ENCODE measurements around the gene COL12A1. TPM values are rescaled to one million over a fixed set of nuclear protein-coding genes. Genes with fewer than 3 reads are reported as not detected.

The COL12A1 gene
- total and polyA plus RNA-seq, 2 of the 13 experiments (the other 11 are each of a cell fraction or from before 2014, with no cell fraction given) = 0.02 TPM; not detected in 1

DNA sequence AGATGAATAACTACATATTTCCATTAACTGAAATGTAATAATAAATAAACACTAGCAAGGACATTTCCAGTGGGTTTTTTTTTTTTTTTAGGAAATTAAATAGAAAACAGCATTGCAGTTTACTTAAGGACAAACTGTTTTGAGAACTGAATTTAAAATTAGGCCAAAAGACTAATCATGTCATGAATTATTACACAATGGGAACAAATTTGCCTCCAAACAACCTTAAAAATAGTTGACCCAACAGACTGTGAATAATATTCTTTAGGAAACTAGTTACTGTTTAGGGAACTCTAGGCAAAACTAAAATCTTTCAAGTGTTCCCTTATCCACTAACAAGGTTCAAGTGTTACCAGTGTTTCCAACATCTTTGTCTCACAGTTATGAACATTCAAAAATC, 16.4 kb upstream of the COL12A1 start (continued):
- TF ChIP-seq, protein P1, sequence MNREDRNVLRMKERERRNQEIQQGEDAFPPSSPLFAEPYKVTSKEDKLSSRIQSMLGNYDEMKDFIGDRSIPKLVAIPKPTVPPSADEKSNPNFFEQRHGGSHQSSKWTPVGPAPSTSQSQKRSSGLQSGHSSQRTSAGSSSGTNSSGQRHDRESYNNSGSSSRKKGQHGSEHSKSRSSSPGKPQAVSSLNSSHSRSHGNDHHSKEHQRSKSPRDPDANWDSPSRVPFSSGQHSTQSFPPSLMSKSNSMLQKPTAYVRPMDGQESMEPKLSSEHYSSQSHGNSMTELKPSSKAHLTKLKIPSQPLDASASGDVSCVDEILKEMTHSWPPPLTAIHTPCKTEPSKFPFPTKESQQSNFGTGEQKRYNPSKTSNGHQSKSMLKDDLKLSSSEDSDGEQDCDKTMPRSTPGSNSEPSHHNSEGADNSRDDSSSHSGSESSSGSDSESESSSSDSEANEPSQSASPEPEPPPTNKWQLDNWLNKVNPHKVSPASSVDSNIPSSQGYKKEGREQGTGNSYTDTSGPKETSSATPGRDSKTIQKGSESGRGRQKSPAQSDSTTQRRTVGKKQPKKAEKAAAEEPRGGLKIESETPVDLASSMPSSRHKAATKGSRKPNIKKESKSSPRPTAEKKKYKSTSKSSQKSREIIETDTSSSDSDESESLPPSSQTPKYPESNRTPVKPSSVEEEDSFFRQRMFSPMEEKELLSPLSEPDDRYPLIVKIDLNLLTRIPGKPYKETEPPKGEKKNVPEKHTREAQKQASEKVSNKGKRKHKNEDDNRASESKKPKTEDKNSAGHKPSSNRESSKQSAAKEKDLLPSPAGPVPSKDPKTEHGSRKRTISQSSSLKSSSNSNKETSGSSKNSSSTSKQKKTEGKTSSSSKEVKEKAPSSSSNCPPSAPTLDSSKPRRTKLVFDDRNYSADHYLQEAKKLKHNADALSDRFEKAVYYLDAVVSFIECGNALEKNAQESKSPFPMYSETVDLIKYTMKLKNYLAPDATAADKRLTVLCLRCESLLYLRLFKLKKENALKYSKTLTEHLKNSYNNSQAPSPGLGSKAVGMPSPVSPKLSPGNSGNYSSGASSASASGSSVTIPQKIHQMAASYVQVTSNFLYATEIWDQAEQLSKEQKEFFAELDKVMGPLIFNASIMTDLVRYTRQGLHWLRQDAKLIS (CRISPR knock-in tag; IDR thresholded peaks at IDR 0.05) = no peak
- no peak for TF ChIP-seq ZNF501 (CRISPR knock-in tag; IDR thresholded peaks at IDR 0.05)
- TF ChIP-seq, protein P2, sequence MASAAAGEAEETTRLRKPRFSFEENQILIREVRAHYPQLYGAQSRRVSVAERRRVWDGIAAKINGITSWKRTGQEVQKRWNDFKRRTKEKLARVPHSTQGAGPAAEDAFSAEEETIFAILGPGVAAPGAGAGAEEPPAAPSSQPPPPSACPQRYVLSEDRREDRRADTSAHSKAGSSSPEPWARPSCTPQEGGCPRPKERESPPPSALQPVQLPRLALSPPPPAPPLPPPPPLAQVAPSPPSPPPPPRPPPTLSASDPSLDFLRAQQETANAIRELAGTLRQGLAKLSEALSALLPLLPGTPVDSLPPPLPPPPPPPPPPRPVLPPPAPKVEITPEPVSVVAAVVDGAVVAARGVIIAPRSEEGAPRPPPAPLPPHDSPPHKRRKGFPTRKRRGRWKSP (CRISPR knock-in tag; IDR thresholded peaks at IDR 0.05) = no peak
- TF ChIP-seq, protein P3, sequence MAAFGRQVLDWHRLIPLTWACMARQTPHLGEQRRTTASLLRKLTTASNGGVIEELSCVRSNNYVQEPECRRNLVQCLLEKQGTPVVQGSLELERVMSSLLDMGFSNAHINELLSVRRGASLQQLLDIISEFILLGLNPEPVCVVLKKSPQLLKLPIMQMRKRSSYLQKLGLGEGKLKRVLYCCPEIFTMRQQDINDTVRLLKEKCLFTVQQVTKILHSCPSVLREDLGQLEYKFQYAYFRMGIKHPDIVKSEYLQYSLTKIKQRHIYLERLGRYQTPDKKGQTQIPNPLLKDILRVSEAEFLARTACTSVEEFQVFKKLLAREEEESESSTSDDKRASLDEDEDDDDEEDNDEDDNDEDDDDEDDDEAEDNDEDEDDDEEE (CRISPR knock-in tag; IDR thresholded peaks at IDR 0.05) = no peak
- no peak for TF ChIP-seq GRHL1 (CRISPR knock-in tag; conservative IDR thresholded peaks at IDR 0.05)
- TF ChIP-seq ARNT2 (CRISPR knock-in tag; IDR thresholded peaks at IDR 0.05; ENCODE audit: low read depth) = no peak
- TF ChIP-seq SIN3B (IDR thresholded peaks at IDR 0.05; ENCODE audit: low read length) = no peak
- TF ChIP-seq, protein P4, sequence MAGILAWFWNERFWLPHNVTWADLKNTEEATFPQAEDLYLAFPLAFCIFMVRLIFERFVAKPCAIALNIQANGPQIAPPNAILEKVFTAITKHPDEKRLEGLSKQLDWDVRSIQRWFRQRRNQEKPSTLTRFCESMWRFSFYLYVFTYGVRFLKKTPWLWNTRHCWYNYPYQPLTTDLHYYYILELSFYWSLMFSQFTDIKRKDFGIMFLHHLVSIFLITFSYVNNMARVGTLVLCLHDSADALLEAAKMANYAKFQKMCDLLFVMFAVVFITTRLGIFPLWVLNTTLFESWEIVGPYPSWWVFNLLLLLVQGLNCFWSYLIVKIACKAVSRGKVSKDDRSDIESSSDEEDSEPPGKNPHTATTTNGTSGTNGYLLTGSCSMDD (CRISPR knock-in tag; IDR thresholded peaks at IDR 0.05) = no peak
